Stimulated activated CD4-positive, alpha-beta T cell treated with anti-CD3 and anti-CD28 coated beads, Interleukin-12 subunit alpha, Interleukin-12 subunit beta, amount 100 ng/mL, for 24 hours (primary cell): ENCODE measurements around the gene KRT9.
"Not testable (repeated sequence)": the region's sequence is repeated elsewhere in the genome, so short reads cannot be mapped to it uniquely, and the experiment has no call there.

ENCODE experiments used
- DNase-seq, 2 experiments: peaks; one replicate each; pipeline ENCODE4 v3.0.0-alpha.2; 2020; ENCODE audit warnings: low read depth in 2 of 2

KRT9 gene

GRCh38 chr17:41547378-41547841 is 24.4 kb downstream of the KRT9 start:
- no peak for DNase-seq

- no peak for DNase-seq
These were observed 25.0 kb downstream of the KRT9 start for GRCh38 chr17:41546819-41547218.

GRCh38 chr17:41545829-41546410 is 25.9 kb downstream of the KRT9 start:
- DNase-seq: no peak

GRCh38 chr17:41544935-41545334 is 26.9 kb downstream of the KRT9 start:
- DNase-seq: no peak

- DNase-seq: no peak
These were observed 27.4 kb downstream of the KRT9 start for GRCh38 chr17:41544491-41544892.

GRCh38 chr17:41542786-41543185 is 29.1 kb downstream of the KRT9 start:
- DNase-seq: not testable (repeated sequence)

- no peak for DNase-seq
These were observed 29.5 kb downstream of the KRT9 start for GRCh38 chr17:41542357-41542756.

GRCh38 chr17:41540921-41541625 is 30.8 kb downstream of the KRT9 start:
- DNase-seq: no peak

- DNase-seq: no peak
These were observed 31.7 kb downstream of the KRT9 start for GRCh38 chr17:41539979-41540701.

GRCh38 chr17:41539071-41539492 is 32.8 kb downstream of the KRT9 start:
- no peak for DNase-seq

- DNase-seq: no peak
These were observed 33.3 kb downstream of the KRT9 start for GRCh38 chr17:41538565-41538991.

- DNase-seq: no peak
These were observed 33.9 kb downstream of the KRT9 start for GRCh38 chr17:41537990-41538389.

GRCh38 chr17:41537614-41537954 is 34.3 kb downstream of the KRT9 start:
- no peak for DNase-seq

- DNase-seq: no peak
These were observed 34.9 kb downstream of the KRT9 start for GRCh38 chr17:41536741-41537613.

GRCh38 chr17:41535764-41536481 is 35.9 kb downstream of the KRT9 start:
- DNase-seq: no peak

- no peak for DNase-seq
These were observed 36.8 kb downstream of the KRT9 start for GRCh38 chr17:41534899-41535546.

- no peak for DNase-seq
These were observed 38.2 kb downstream of the KRT9 start for GRCh38 chr17:41533613-41534012.

- no peak for DNase-seq
These were observed 38.8 kb downstream of the KRT9 start for GRCh38 chr17:41532947-41533570.

GRCh38 chr17:41531993-41532392 is 39.9 kb downstream of the KRT9 start:
- no peak for DNase-seq
